Kidney tubule cell (primary cell): ENCODE measurements around the gene RNASEL.

Experiments
- DNase-seq: peaks from one replicate; pipeline ENCODE4 v3.0.0-alpha.2; 2018; ENCODE audit warnings: low spot score

Gene RNASEL

GRCh38 chr1:182621906-182622305 lies 32.9 kb upstream of the RNASEL start:
- DNase-seq: no peak

- no peak for DNase-seq
These were observed 32.0 kb upstream of the RNASEL start for GRCh38 chr1:182620924-182621585.

GRCh38 chr1:182617734-182618351 lies 28.8 kb upstream of the RNASEL start:
- DNase-seq: peak; percentile 23

- DNase-seq: no peak
These were observed 28.0 kb upstream of the RNASEL start for GRCh38 chr1:182617014-182617429.

- DNase-seq: no peak
These were observed 27.3 kb upstream of the RNASEL start for GRCh38 chr1:182616130-182617013.

GRCh38 chr1:182615468-182616129 lies 26.5 kb upstream of the RNASEL start:
- DNase-seq: no peak

- DNase-seq: peak; percentile 85
These were observed 25.9 kb upstream of the RNASEL start for GRCh38 chr1:182614796-182615454.

- no peak for DNase-seq
These were observed 22.7 kb upstream of the RNASEL start for GRCh38 chr1:182611787-182612186.

GRCh38 chr1:182611326-182611725 lies 22.3 kb upstream of the RNASEL start:
- DNase-seq: no peak

GRCh38 chr1:182610606-182611194 lies 21.6 kb upstream of the RNASEL start:
- no peak for DNase-seq

GRCh38 chr1:182608845-182609610 lies 20.0 kb upstream of the RNASEL start:
- DNase-seq: peak; percentile 58

- no peak for DNase-seq
These were observed 19.2 kb upstream of the RNASEL start for GRCh38 chr1:182608236-182608635.

- no peak for DNase-seq
These were observed 18.5 kb upstream of the RNASEL start for GRCh38 chr1:182607566-182607965.

GRCh38 chr1:182604175-182605164 lies 15.4 kb upstream of the RNASEL start, which contains the start of gene RGS16:
RGS16 (minus strand) TSS chr1:182604389; CDS start chr1:182604259, 130 bp downstream.
- peak; percentile 81 for DNase-seq

GRCh38 chr1:182603646-182604174 lies 14.7 kb upstream of the RNASEL start:
- DNase-seq: peak; percentile 4

- DNase-seq: peak; percentile 42
These were observed 14.0 kb upstream of the RNASEL start for GRCh38 chr1:182602935-182603645.

GRCh38 chr1:182601913-182602312 lies 12.9 kb upstream of the RNASEL start:
- DNase-seq: no peak

GRCh38 chr1:182601416-182601786 lies 12.3 kb upstream of the RNASEL start:
- DNase-seq: peak; percentile 83
